HCT116 (cell line): ENCODE measurements around the gene MSRB3. TPM values are rescaled to one million over a fixed set of nuclear protein-coding genes. Genes with fewer than 3 reads are reported as not detected.

ENCODE experiments used
- ATAC-seq: fragments of 200-7000 bp; cut with Tn5 transposase; 2 replicates; pipeline ENCODE4 v1.9.1; 2020; ENCODE audit warnings: mild to moderate bottlenecking, moderate library complexity
- BruUV-seq: library from RNA; stranded (reverse); fragments of 400-500 nt; replicated peaks from 2 replicates; lab custom pipeline; 2021; lab: Mats Ljungman, UMichigan
- CTCF ChIA-PET: fragments of 300-600 bp; sonication (Branson Sonifier 250); formaldehyde crosslinking; loops from one replicate; lab custom pipeline; 2021; ENCODE audit warnings: antibody characterized with exemption; lab: Charles Lee
- POLR2A ChIA-PET: fragments of 300-600, 350-600 bp; sonication (Branson Sonifier 250); formaldehyde crosslinking; loops from one replicate; lab custom pipeline; 2021; ENCODE audit warnings: antibody characterized with exemption; lab: Charles Lee
- RAD21 ChIA-PET, 2 experiments: fragments of 300-600 bp; sonication (Branson Sonifier 250); formaldehyde crosslinking; loops; one replicate each; lab custom pipeline; 2023; ENCODE audit warnings: low total read pairs in 2 of 2; ENCODE audit not compliant: uncharacterized antibody in 2 of 2, unreplicated experiment in 2 of 2, low non-redundant PET in 1 of 2; lab: Charles Lee
- DNase-seq: peaks from one replicate; pipeline ENCODE4 v3.0.0-alpha.2; 2010; ENCODE audit warnings: low read depth, low spot score
- H2AFZ ChIP-seq: fragments of 200-600 bp; shearing (Covaris generic), sonication (generic); 2 replicates; pipeline ENCODE4 v1.6.1; 2017; ENCODE audit warnings: low read depth, mixed run types, mixed read lengths, antibody characterized with exemption, low read length; ENCODE audit not compliant: poor library complexity, severe bottlenecking
- H3K27ac ChIP-seq: 2 replicates; pipeline ENCODE4 v1.5.1; 2012; ENCODE audit warnings: low read depth, low read length
- H3K27me3 ChIP-seq: fragments of 200-600 bp; sonication (generic); 2 replicates; pipeline ENCODE4 v1.6.1; 2016; ENCODE audit warnings: mixed run types, low read length, mixed read lengths; ENCODE audit not compliant: insufficient read depth
- H3K36me3 ChIP-seq, 2 experiments: fragments of 200-500 bp in 1 of 2; fragments of 200-600 bp in 1 of 2; sonication (Bioruptor generic) in 1 of 2; sonication (generic) in 1 of 2; 2 replicates each; pipeline versions ENCODE4 v1.5.1 to v1.6.1; 2014 to 2016; ENCODE audit warnings: low read length in 2 of 2, inconsistent platforms in 1 of 2, mixed read lengths in 1 of 2, mixed run types in 1 of 2; ENCODE audit not compliant: insufficient read depth in 2 of 2, control insufficient read depth in 1 of 2
- H3K4me1 ChIP-seq, 2 experiments: fragments of 200-600 bp in 1 of 2; sonication (generic) in 1 of 2; 2 replicates each; pipeline versions ENCODE4 v1.5.1 to v1.6.1; 2012 to 2017; ENCODE audit warnings: low read length in 2 of 2, inconsistent platforms in 1 of 2, mild to moderate bottlenecking in 1 of 2, mixed read lengths in 1 of 2, mixed run types in 1 of 2, moderate library complexity in 1 of 2; ENCODE audit not compliant: insufficient read depth in 2 of 2, control insufficient read depth in 1 of 2
- H3K4me2 ChIP-seq: fragments of 200-600 bp; sonication (generic); 2 replicates; pipeline ENCODE4 v1.6.1; 2017; ENCODE audit warnings: mixed run types, low read length, mixed read lengths
- H3K4me3 ChIP-seq, 2 experiments: fragments of 200-600 bp in 1 of 2; sonication (generic) in 1 of 2; replicated peaks in 1 of 2; 2 replicates each; pipeline ENCODE4 v1.5.1; 2011 to 2016; ENCODE audit warnings: low read length in 2 of 2, control low read depth in 1 of 2, low read depth in 1 of 2, mild to moderate bottlenecking in 1 of 2, mixed read lengths in 1 of 2, mixed run types in 1 of 2
- H3K79me2 ChIP-seq: fragments of 200-600 bp; sonication (generic); 2 replicates; pipeline ENCODE4 v1.6.1; 2017; ENCODE audit warnings: mild to moderate bottlenecking, mixed run types, low read length, moderate library complexity, mixed read lengths; ENCODE audit not compliant: insufficient read depth
- H3K9ac ChIP-seq: fragments of 200-600 bp; sonication (generic); 2 replicates; pipeline ENCODE4 v1.6.1; 2016; ENCODE audit warnings: low read length, mixed read lengths
- H3K9me2 ChIP-seq: fragments of 200-600 bp; sonication (generic), shearing (Covaris generic); 2 replicates; pipeline ENCODE4 v1.6.1; 2017; ENCODE audit warnings: mixed run types, mild to moderate bottlenecking, moderate library complexity; ENCODE audit not compliant: insufficient read depth
- H3K9me3 ChIP-seq, 2 experiments: fragments of 200-500 bp in 1 of 2; fragments of 200-600 bp in 1 of 2; sonication (Bioruptor generic) in 1 of 2; sonication (generic) in 1 of 2; 2 replicates each; pipeline ENCODE4 v1.6.1; 2014 to 2017; ENCODE audit warnings: low read length in 2 of 2, mixed read lengths in 2 of 2, inconsistent platforms in 1 of 2, low read depth in 1 of 2, mild to moderate bottlenecking in 1 of 2, mixed run types in 1 of 2, moderate library complexity in 1 of 2; ENCODE audit not compliant: control insufficient read depth in 1 of 2, insufficient read depth in 1 of 2
- H4K20me1 ChIP-seq: fragments of 200-600 bp; sonication (generic), shearing (Covaris generic); 2 replicates; pipeline ENCODE4 v1.6.1; 2017; ENCODE audit warnings: mixed run types, mild to moderate bottlenecking, moderate library complexity; ENCODE audit not compliant: insufficient read depth
- CBX3 ChIP-seq: IDR thresholded peaks from 2 replicates; pipeline ENCODE4 v1.6.1; 2012; ENCODE audit warnings: low read depth
- EGR1 ChIP-seq: IDR thresholded peaks from 2 replicates; pipeline ENCODE4 v1.6.1; 2012; ENCODE audit warnings: low read depth
- FOSL1 ChIP-seq: IDR thresholded peaks from 2 replicates; pipeline ENCODE4 v1.6.1; 2012; ENCODE audit warnings: low read depth
- SIN3A ChIP-seq: IDR thresholded peaks from 2 replicates; pipeline ENCODE4 v1.6.1; 2012; ENCODE audit warnings: low read depth
- SRF ChIP-seq: IDR thresholded peaks from 2 replicates; pipeline ENCODE4 v1.6.1; 2012; ENCODE audit warnings: low read depth
- YY1 ChIP-seq: IDR thresholded peaks from 2 replicates; pipeline ENCODE4 v1.6.1; 2011; ENCODE audit warnings: low read length, low read depth, moderate library complexity, mild to moderate bottlenecking; ENCODE audit not compliant: insufficient replicate concordance; ENCODE audit errors: extremely low read depth
- intact Hi-C: fragments of 100-400 bp; cut with micrococcal nuclease; formaldehyde crosslinking; loops from 2 replicates; pipeline ENCODE4 v1.10.0; 2022
- total RNA-seq: library from RNA; stranded (reverse); gene quantifications from one replicate; pipeline ENCODE4 v1.2.1, GENCODE V29; 2021; ENCODE audit not compliant: unreplicated experiment
- TF ChIP-seq, protein P1 (sequence below), 3 experiments: fragments of 200-600 bp in 1 of 3; sonication (generic) in 1 of 3; IDR thresholded peaks in 2 of 3; conservative IDR thresholded peaks in 1 of 3; 2 replicates each; pipeline ENCODE4 v1.5.1; 2012 to 2017; ENCODE audit warnings: low read depth in 2 of 3, low read length in 2 of 3, antibody characterized with exemption in 1 of 3, borderline replicate concordance in 1 of 3, control low read depth in 1 of 3, mild to moderate bottlenecking in 1 of 3, mixed read lengths in 1 of 3, mixed run types in 1 of 3, moderate library complexity in 1 of 3; ENCODE audit not compliant: insufficient read depth in 1 of 3

The MSRB3 gene
- total RNA-seq, 1 experiment from 2014 or later = 8.2 TPM

DNA sequence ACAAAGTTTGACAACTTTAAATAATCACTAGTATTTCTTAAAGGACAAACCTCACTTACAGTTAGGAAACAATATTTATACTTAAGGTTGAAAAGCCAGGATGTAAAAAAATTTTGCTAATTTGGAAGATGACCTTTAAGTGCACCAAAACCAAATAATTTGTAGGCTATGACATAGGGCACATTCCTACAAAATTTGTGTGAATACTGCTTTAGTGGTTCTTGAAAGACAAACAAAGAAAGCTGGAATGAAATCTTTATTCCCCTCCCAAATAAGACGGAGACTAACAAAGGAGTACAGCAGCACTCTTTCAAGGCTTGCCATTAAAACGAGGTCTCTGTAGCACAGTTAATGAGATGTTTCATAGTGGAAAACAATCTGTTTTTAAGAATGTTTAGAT, 45.6 kb downstream of the MSRB3 start (continued):
- TF ChIP-seq YY1 = no peak
- TF ChIP-seq CBX3 = no peak

DNA sequence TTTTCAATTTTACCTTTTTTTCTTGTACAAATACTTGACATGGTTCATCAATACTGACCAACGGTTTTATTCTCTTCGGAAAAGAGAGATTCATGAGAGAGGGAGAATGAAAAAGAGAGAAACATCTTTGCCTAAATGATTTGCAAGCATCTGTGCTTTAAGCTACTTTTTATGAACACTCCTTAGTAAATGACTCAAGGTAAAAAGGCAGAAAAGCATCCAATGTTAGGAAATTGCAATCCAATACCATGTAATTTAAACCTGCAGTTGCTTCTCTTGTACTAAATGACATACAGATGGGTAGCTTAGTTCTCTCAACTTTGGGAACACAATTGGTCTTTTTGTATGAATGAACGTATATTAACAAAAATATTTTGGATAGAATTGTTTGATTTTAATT, 46.1 kb downstream of the MSRB3 start:
- POLR2A ChIA-PET = interaction anchor here (1.4 kb wide), 1 partner anchor 15 kb away, joined by 4 read pairs; no protein-coding TSS in a partner anchor
- no peaks in the 10 kb centered on the region for H3K36me3 ChIP-seq
- H3K27ac ChIP-seq = no peak overlapping the region
- no peak overlapping the region for H3K4me2 ChIP-seq
- RAD21 ChIA-PET = no interaction called here
- ATAC-seq = no peak
- BruUV-seq = no TSS peak
- no peak for DNase-seq
- no peak overlapping the region for H3K9ac ChIP-seq
- CTCF ChIA-PET = interaction anchor here (1.0 kb wide), 1 partner anchor 396 kb away, joined by 3 read pairs; no protein-coding TSS in a partner anchor
- no peaks in the 10 kb centered on the region for H3K9me3 ChIP-seq
- no peaks in the 10 kb centered on the region for H3K79me2 ChIP-seq
- no peaks in the 10 kb centered on the region for H4K20me1 ChIP-seq
- H3K9me2 ChIP-seq = no peaks in the 10 kb centered on the region
- TF ChIP-seq EGR1 (no peak), FOSL1 (no peak), SIN3A (no peak), CBX3 (no peak), SRF (no peak)
- no peaks in the 10 kb centered on the region for H3K27me3 ChIP-seq
- H3K4me1 ChIP-seq = peaks cover 20 to 38% of the 10 kb centered on the region in 2 experiments
- H3K4me3 ChIP-seq = no peak overlapping the region
- no peak overlapping the region for H2AFZ ChIP-seq
- intact Hi-C loops = no loop called here

GRCh38 chr12:65325183-65325582, 46.7 kb downstream of the MSRB3 start:
- DNase-seq = no peak
- Histone ChIP-seq H3K27me3 (no peaks in the 10 kb centered on the region), H3K4me1 (peaks cover 17 to 37% of the 10 kb centered on the region in 2 experiments; a peak in 2 of 4 replicates), H3K36me3 (no peaks in the 10 kb centered on the region), H3K4me2 (no peak overlapping the region), H2AFZ (no peak overlapping the region), H3K4me3 (no peak overlapping the region), H3K27ac (no peak overlapping the region), H3K79me2 (no peaks in the 10 kb centered on the region), H4K20me1 (no peaks in the 10 kb centered on the region), H3K9ac (no peak overlapping the region), H3K9me3 (no peaks in the 10 kb centered on the region), H3K9me2 (no peaks in the 10 kb centered on the region)
- ChIA-PET RAD21 (no interaction called here), CTCF (interaction anchor here (1.0 kb wide), 1 partner anchor 395 kb away, joined by 3 read pairs; no protein-coding TSS in a partner anchor), POLR2A (no interaction called here)
- TF ChIP-seq, protein P1, sequence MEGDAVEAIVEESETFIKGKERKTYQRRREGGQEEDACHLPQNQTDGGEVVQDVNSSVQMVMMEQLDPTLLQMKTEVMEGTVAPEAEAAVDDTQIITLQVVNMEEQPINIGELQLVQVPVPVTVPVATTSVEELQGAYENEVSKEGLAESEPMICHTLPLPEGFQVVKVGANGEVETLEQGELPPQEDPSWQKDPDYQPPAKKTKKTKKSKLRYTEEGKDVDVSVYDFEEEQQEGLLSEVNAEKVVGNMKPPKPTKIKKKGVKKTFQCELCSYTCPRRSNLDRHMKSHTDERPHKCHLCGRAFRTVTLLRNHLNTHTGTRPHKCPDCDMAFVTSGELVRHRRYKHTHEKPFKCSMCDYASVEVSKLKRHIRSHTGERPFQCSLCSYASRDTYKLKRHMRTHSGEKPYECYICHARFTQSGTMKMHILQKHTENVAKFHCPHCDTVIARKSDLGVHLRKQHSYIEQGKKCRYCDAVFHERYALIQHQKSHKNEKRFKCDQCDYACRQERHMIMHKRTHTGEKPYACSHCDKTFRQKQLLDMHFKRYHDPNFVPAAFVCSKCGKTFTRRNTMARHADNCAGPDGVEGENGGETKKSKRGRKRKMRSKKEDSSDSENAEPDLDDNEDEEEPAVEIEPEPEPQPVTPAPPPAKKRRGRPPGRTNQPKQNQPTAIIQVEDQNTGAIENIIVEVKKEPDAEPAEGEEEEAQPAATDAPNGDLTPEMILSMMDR (IDR thresholded peaks at IDR 0.05 in 2 of 3, conservative IDR thresholded peaks at IDR 0.05 in 1 of 3; ENCODE audit: borderline replicate concordance in 1 of 3, insufficient read depth in 1 of 3, low read depth in 2 of 3, low read length in 2 of 3) = no peak
- intact Hi-C loops = no loop called here
- no TSS peak for BruUV-seq
- ATAC-seq = no peak
